Endothelial cell of umbilical vein (primary cell): ENCODE measurements around the gene PPFIBP1.

Experiments used
- CTCF ChIP-seq, 2 donors: IDR thresholded peaks; 1 replicate in 1 of 2; 2 replicates in 1 of 2; pipeline ENCODE4 v1.5.1; 2011; ENCODE audit warnings: low read length in 2 of 2, mild to moderate bottlenecking in 2 of 2, moderate library complexity in 2 of 2, control low read depth in 1 of 2, inconsistent platforms in 1 of 2, low read depth in 1 of 2; ENCODE audit not compliant: insufficient read depth in 1 of 2; ENCODE audit errors: extremely low read depth in 1 of 2
- EZH2 ChIP-seq: IDR thresholded peaks from 2 replicates; pipeline ENCODE4 v1.6.1; 2012; ENCODE audit warnings: borderline replicate concordance, low read depth, mild to moderate bottlenecking, moderate library complexity, low read length, inconsistent platforms; ENCODE audit not compliant: severe bottlenecking
- FOS ChIP-seq: IDR thresholded peaks from 2 replicates; pipeline ENCODE4 v1.6.1; 2011; ENCODE audit warnings: mild to moderate bottlenecking, low read length, moderate library complexity, borderline replicate concordance; ENCODE audit not compliant: insufficient read depth
- GATA2 ChIP-seq: IDR thresholded peaks from 2 replicates; pipeline ENCODE4 v1.7.0; 2011; ENCODE audit warnings: low read depth, mild to moderate bottlenecking, moderate library complexity, mixed read lengths, low read length; ENCODE audit not compliant: insufficient read length, insufficient read depth
- JUN ChIP-seq: IDR thresholded peaks from 2 replicates; pipeline ENCODE4 v1.6.1; 2011; ENCODE audit warnings: borderline replicate concordance, low read depth; ENCODE audit not compliant: insufficient read length, insufficient read depth
- POLR2A ChIP-seq: IDR thresholded peaks from 2 replicates; pipeline ENCODE4 v1.6.1; 2012; ENCODE audit warnings: low read depth, mild to moderate bottlenecking, control low read depth, low read length
- POLR2AphosphoS5 ChIP-seq: IDR thresholded peaks from 2 replicates; pipeline ENCODE4 v1.6.1; 2012; ENCODE audit warnings: low read depth, mild to moderate bottlenecking, control low read depth, low read length, moderate library complexity; ENCODE audit not compliant: insufficient read depth

GRCh38 chr12:27631365-27631764 lies 107.4 kb downstream of the PPFIBP1 start:
- TF ChIP-seq CTCF (IDR thresholded peaks at IDR 0.05; ENCODE audit: extremely low read depth in 1 of 2, insufficient read depth in 1 of 2, low read depth in 1 of 2, low read length in 2 of 2) (no peak), EZH2 (no peak), POLR2A (no peak), JUN (no peak), GATA2 (no peak), FOS (no peak), POLR2AphosphoS5 (no peak)
